ENCODE results near the gene FSTL4.

- TF ChIP-seq GABPA (IDR thresholded peaks at IDR 0.05 in 1 of 2, conservative IDR thresholded peaks at IDR 0.05 in 1 of 2) (no peak), RXRA (IDR thresholded peaks at IDR 0.05) (no peak), REST (IDR thresholded peaks at IDR 0.05) (no peak), TAF1 (conservative IDR thresholded peaks at IDR 0.05) (no peak)
- TF ChIP-seq, protein P1, sequence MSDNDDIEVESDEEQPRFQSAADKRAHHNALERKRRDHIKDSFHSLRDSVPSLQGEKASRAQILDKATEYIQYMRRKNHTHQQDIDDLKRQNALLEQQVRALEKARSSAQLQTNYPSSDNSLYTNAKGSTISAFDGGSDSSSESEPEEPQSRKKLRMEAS (IDR thresholded peaks at IDR 0.05): no peak
- TF ChIP-seq, protein P2, sequence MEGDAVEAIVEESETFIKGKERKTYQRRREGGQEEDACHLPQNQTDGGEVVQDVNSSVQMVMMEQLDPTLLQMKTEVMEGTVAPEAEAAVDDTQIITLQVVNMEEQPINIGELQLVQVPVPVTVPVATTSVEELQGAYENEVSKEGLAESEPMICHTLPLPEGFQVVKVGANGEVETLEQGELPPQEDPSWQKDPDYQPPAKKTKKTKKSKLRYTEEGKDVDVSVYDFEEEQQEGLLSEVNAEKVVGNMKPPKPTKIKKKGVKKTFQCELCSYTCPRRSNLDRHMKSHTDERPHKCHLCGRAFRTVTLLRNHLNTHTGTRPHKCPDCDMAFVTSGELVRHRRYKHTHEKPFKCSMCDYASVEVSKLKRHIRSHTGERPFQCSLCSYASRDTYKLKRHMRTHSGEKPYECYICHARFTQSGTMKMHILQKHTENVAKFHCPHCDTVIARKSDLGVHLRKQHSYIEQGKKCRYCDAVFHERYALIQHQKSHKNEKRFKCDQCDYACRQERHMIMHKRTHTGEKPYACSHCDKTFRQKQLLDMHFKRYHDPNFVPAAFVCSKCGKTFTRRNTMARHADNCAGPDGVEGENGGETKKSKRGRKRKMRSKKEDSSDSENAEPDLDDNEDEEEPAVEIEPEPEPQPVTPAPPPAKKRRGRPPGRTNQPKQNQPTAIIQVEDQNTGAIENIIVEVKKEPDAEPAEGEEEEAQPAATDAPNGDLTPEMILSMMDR (IDR thresholded peaks at IDR 0.05; ENCODE audit: low read depth, low read length, missing input control): no peak
These were observed 271.5 kb downstream of the FSTL4 start for GRCh38 chr5:133340822-133341221.

Data from liver (tissue), 3 donors.